HT1080 (cell line): ENCODE data around the gene GDI1. TPM values are rescaled to one million over a fixed set of nuclear protein-coding genes. Genes with fewer than 3 reads are reported as not detected.
"Not testable (repeated sequence)": the region's sequence is repeated elsewhere in the genome, so short reads cannot be mapped to it uniquely, and the experiment has no call there.

Experiments
- DNase-seq: peaks from one replicate; pipeline ENCODE4 v3.0.0-alpha.2; 2015; ENCODE audit warnings: low read depth
- polyA plus RNA-seq, 2 experiments: library from polyadenylated mRNA; depleted of rRNA; stranded (reverse); fragments of >200 nt; gene quantifications; 2 replicates each; pipeline ENCODE4 v1.2.3, GENCODE V29; 2015
- total RNA-seq: library from RNA; depleted of rRNA; stranded (reverse); fragments of >200 nt; shearing (Covaris generic); gene quantifications from 2 replicates; pipeline ENCODE4 v1.2.3, GENCODE V29; 2014; rRNA removed

The GDI1 gene
- total RNA-seq, result 64.4 and 92.9 TPM in 2 replicates
- 110 and 115 TPM in 2 replicates for polyA plus RNA-seq (2015; cell fraction: cytosol; rRNA removed)
- 312 and 357 TPM in 2 replicates for polyA plus RNA-seq (2015; cell fraction: nucleus; rRNA removed)

- DNase-seq, result peak; percentile 28
Observed at GRCh38 chrX:154436983-154437752, at the start of gene GDI1. Gene GDI1, plus strand, starts transcription at chrX:154437154. Its CDS starts 101 bp downstream, at chrX:154437255.

- not testable (repeated sequence) for DNase-seq
Observed at GRCh38 chrX:154388094-154388493, 48.9 kb upstream of the GDI1 start.

GRCh38 chrX:154388649-154389048 lies 48.3 kb upstream of the GDI1 start:
- not testable (repeated sequence) for DNase-seq

GRCh38 chrX:154389812-154390747 lies 46.9 kb upstream of the GDI1 start:
- DNase-seq, result not testable (repeated sequence)

- not testable (repeated sequence) for DNase-seq
Observed at GRCh38 chrX:154396363-154396762, 40.6 kb upstream of the GDI1 start.

GRCh38 chrX:154396973-154397887 lies 39.7 kb upstream of the GDI1 start:
- DNase-seq, result peak; percentile 75

GRCh38 chrX:154397888-154398667 lies 38.9 kb upstream of the GDI1 start, which contains the start of gene RPL10:
Gene RPL10, plus strand, starts transcription at chrX:154398377. Its CDS starts 143 bp downstream, at chrX:154398520.
- peak; percentile 94 for DNase-seq

- DNase-seq, result peak; percentile 74
Observed at GRCh38 chrX:154398668-154399526, 38.1 kb upstream of the GDI1 start.

- no peak for DNase-seq
Observed at GRCh38 chrX:154399527-154400368, 37.2 kb upstream of the GDI1 start.

- not testable (repeated sequence) for DNase-seq
Observed at GRCh38 chrX:154400369-154400817, 36.6 kb upstream of the GDI1 start.

GRCh38 chrX:154401045-154401799 lies 35.7 kb upstream of the GDI1 start:
- DNase-seq, result peak; percentile 70

- peak; percentile 32 for DNase-seq
Observed at GRCh38 chrX:154401918-154402621, 34.9 kb upstream of the GDI1 start.

- no peak for DNase-seq
Observed at GRCh38 chrX:154402622-154403127, 34.3 kb upstream of the GDI1 start.

- DNase-seq, result no peak
Observed at GRCh38 chrX:154403192-154403591, 33.8 kb upstream of the GDI1 start.

- DNase-seq, result no peak
Observed at GRCh38 chrX:154403858-154404257, 33.1 kb upstream of the GDI1 start.

GRCh38 chrX:154404625-154405192 lies 32.2 kb upstream of the GDI1 start:
- no peak for DNase-seq
